ENCODE measurements around the gene PRKCE. TPM values are rescaled to one million over a fixed set of nuclear protein-coding genes. Genes with fewer than 3 reads are reported as not detected.

PRKCE gene
- total and polyA plus RNA-seq, 2 of the 8 experiments (the other 6 are each of a cell fraction or from before 2014, with no cell fraction given), result 0.54 to 2.1 TPM

DNA sequence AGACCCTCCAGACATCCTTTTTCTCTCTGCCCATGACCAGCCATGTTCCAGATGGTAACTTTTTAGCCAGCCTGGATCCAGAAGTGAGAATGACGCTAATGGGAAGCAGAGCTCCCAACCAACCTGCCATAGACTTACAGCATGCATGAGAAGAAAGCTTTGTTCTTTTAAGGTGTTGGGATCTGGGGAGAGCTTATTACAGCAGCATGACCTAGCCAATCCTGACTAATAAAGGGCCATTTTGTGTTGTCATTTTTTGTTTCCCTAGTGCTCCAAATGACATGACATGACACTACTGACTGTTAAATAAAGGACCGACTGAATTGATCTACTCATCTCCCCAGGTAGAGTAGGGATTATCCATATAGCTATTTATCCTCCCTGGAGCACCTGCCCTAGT lies 5.2 kb upstream of the PRKCE start:
- Histone ChIP-seq H2BK5ac (ENCODE audit: low read depth, low read length) (no peak overlapping the region), H4K20me1 (replicated peaks in 1 of 2; ENCODE audit: control insufficient read depth in 1 of 2, insufficient read depth in 2 of 2, low read length in 2 of 2) (peaks cover 0 to 3% of the 10 kb centered on the region in 2 experiments), H3K9ac (replicated peaks in 1 of 4; ENCODE audit: extremely low read depth in 1 of 4, low read depth in 3 of 4, low read length in 3 of 4) (no peak overlapping the region), H3K23me2 (ENCODE audit: low read depth, low read length) (peaks cover 13% of the 10 kb centered on the region; the same call in 1 of the 2 replicates), H2BK120ac (replicated peaks; ENCODE audit: low read depth, low read length) (no peak overlapping the region), H4K5ac (ENCODE audit: insufficient read length, low read depth, low read length) (no peak overlapping the region), H2AK5ac (ENCODE audit: low read depth, low read length) (no peak overlapping the region), H3K9me3 (ENCODE audit: insufficient read depth in 2 of 2, low read depth in 1 of 2, low read length in 1 of 2) (no peaks in the 10 kb centered on the region), H4K91ac (replicated peaks; ENCODE audit: insufficient read length, low read length) (no peak overlapping the region), H2AFZ (ENCODE audit: low read length) (no peak overlapping the region), H2BK15ac (ENCODE audit: low read length) (no peak overlapping the region), H3K4me1 (replicated peaks in 1 of 4; ENCODE audit: control insufficient read depth in 3 of 4, insufficient read depth in 4 of 4, low read length in 3 of 4) (peaks cover 0 to 3% (median 1%) of the 10 kb centered on the region in 4 experiments; a peak in 4 of 7 replicates), H2BK12ac (ENCODE audit: low read depth, low read length) (no peak overlapping the region), H3K4me3 (ENCODE audit: extremely low read depth in 1 of 4, insufficient read depth in 2 of 4, low read depth in 3 of 4, low read length in 4 of 4) (no peak overlapping the region), H3K56ac (replicated peaks; ENCODE audit: insufficient read length, low read depth, low read length) (no peak overlapping the region), H3K23ac (ENCODE audit: insufficient read length) (no peak overlapping the region), H3K27me3 (replicated peaks in 1 of 4; ENCODE audit: control insufficient read depth in 3 of 4, extremely low read depth in 1 of 4, insufficient read depth in 3 of 4, low read length in 3 of 4) (peaks cover 9 to 52% (median 35%) of the 10 kb centered on the region in 4 experiments), H3K4me2 (ENCODE audit: insufficient read depth in 1 of 2, low read depth in 2 of 2, low read length in 2 of 2) (no peak overlapping the region), H2BK20ac (ENCODE audit: low read length) (no peak overlapping the region), H3K4ac (replicated peaks; ENCODE audit: insufficient read length, low read depth, low read length) (no peak overlapping the region), H3K18ac (ENCODE audit: extremely low read depth, low read length) (no peak overlapping the region), H3K79me2 (ENCODE audit: control insufficient read depth in 1 of 2, insufficient read depth in 2 of 2, low read length in 2 of 2) (no peaks in the 10 kb centered on the region), H4K8ac (ENCODE audit: extremely low read depth, insufficient read depth, low read length) (no peak overlapping the region), H3K14ac (ENCODE audit: insufficient read length) (no peak overlapping the region), H3K27ac (ENCODE audit: low read depth, low read length) (no peak overlapping the region), H3K36me3 (ENCODE audit: control insufficient read depth in 2 of 4, insufficient read depth in 4 of 4, low read length in 3 of 4) (no peaks in the 10 kb centered on the region), H3K79me1 (ENCODE audit: low read depth, low read length) (no peaks in the 10 kb centered on the region)
- CTCF ChIA-PET (ENCODE audit: partially characterized antibody), result interaction anchor here (0.6 to 2.0 kb wide), 14 partner anchors 8 to 845 kb away, joined by 3 to 12 read pairs (median 4); no protein-coding TSS in a partner anchor
- FAIRE-seq (no peak), DNase-seq (ENCODE audit: low read depth in 1 of 2, low spot score in 2 of 2) (no peak)
- 85% methylated on average over 2 of the region's 2 CpGs; no CpG with 5 or more reads in 1 of the 2 experiments for WGBS, 2 experiments (ENCODE audit: extremely low coverage in 1 of 2, insufficient coverage in 1 of 2, insufficient read length in 1 of 2, insufficient replicate concordance in 2 of 2, low coverage in 1 of 2, low lambda C conversion rate in 2 of 2, missing lambda C conversion rate in 1 of 2)
- POLR2A ChIA-PET (ENCODE audit: partially characterized antibody), result no interaction called here
- TF ChIP-seq SIN3A (conservative IDR thresholded peaks at IDR 0.05 in 1 of 2, IDR thresholded peaks at IDR 0.05 in 1 of 2; ENCODE audit: low read depth in 1 of 2, low read length in 2 of 2) (no peak), EP300 (IDR thresholded peaks at IDR 0.05; ENCODE audit: borderline replicate concordance in 1 of 2, low read depth in 2 of 2, low read length in 2 of 2) (no peak), SAP30 (IDR thresholded peaks at IDR 0.05; ENCODE audit: insufficient read depth, insufficient replicate concordance, low read length) (no peak), SP2 (IDR thresholded peaks at IDR 0.05; ENCODE audit: low read length) (no peak), TEAD4 (IDR thresholded peaks at IDR 0.05; ENCODE audit: low read depth, low read length) (no peak), RBBP5 (IDR thresholded peaks at IDR 0.05; ENCODE audit: borderline replicate concordance, low read depth, low read length) (no peak), CBX8 (IDR thresholded peaks at IDR 0.05; ENCODE audit: borderline replicate concordance, low read depth, low read length) (no peak), YY1 (IDR thresholded peaks at IDR 0.05; ENCODE audit: low read depth, low read length) (no peak), CTBP2 (IDR thresholded peaks at IDR 0.05; ENCODE audit: borderline replicate concordance, insufficient read depth, insufficient read length, low read length) (no peak), CEBPB (IDR thresholded peaks at IDR 0.05; ENCODE audit: low read depth, low read length) (no peak), KDM5A (IDR thresholded peaks at IDR 0.05; ENCODE audit: low read length) (no peak)
- TF ChIP-seq, protein P1, sequence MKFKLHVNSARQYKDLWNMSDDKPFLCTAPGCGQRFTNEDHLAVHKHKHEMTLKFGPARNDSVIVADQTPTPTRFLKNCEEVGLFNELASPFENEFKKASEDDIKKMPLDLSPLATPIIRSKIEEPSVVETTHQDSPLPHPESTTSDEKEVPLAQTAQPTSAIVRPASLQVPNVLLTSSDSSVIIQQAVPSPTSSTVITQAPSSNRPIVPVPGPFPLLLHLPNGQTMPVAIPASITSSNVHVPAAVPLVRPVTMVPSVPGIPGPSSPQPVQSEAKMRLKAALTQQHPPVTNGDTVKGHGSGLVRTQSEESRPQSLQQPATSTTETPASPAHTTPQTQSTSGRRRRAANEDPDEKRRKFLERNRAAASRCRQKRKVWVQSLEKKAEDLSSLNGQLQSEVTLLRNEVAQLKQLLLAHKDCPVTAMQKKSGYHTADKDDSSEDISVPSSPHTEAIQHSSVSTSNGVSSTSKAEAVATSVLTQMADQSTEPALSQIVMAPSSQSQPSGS (IDR thresholded peaks at IDR 0.05; ENCODE audit: low read length), result no peak
